ENCODE measurements around the gene RXRA. TPM values are rescaled to one million over a fixed set of nuclear protein-coding genes. Genes with fewer than 3 reads are reported as not detected.

Gene RXRA
- total and polyA plus RNA-seq, 10 of the 15 experiments (the other 5 are each of a cell fraction or from before 2014, with no cell fraction given) = 0.89 to 36.8 (median 11.1) TPM

DNA sequence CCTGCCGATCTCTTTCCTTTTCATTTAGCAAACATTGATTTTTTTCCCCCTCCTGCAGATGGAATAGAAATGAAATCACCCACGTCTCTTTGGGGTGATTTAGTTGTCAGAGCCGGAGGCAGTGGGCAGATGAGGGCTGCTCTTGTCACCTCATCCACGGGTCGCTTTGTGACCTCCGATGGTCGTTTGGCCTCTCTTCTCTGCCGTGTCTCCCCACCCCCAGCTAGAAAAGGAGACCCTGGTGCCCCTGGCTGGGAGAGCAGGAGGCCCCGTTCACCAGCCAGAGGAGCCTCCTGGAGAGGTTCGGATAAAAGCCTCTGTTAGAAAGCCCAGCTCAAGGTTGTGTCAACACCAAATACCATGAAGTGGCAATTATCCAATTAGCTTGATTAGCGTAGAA, 21.6 kb upstream of the RXRA start:
- POLR2A ChIA-PET = no interaction called here
- DNase-seq (ENCODE audit: low read depth, low spot score) (no peak), ATAC-seq (no peak), FAIRE-seq (no peak)
- RAD21 ChIA-PET (ENCODE audit: unreplicated experiment) = no interaction called here
- intact Hi-C loops (cut with micrococcal nuclease; ENCODE audit: unreplicated experiment) (no loop called here), in situ Hi-C loops (cut with MboI) (no loop called here)
- Histone ChIP-seq H3K79me2 (ENCODE audit: control insufficient read depth, insufficient read depth, low read length) (no peaks in the 10 kb centered on the region), H3K36me3 (ENCODE audit: control insufficient read depth in 2 of 2, insufficient read depth in 2 of 2, low read length in 1 of 2) (no peaks in the 10 kb centered on the region), H3K27ac (ENCODE audit: control insufficient read depth, insufficient read depth) (no peak overlapping the region), H3K4me3 (no peak overlapping the region), H3K27me3 (replicated peaks in 1 of 2; ENCODE audit: control insufficient read depth in 2 of 2, insufficient read depth in 2 of 2, low read length in 1 of 2) (no peaks in the 10 kb centered on the region; a peak in 2 of 4 replicates), H3K4me1 (ENCODE audit: control insufficient read depth, insufficient read depth, low read length) (peaks cover 8% of the 10 kb centered on the region), H3K4me2 (ENCODE audit: control insufficient read depth, insufficient read depth) (no peak overlapping the region), H3K9ac (ENCODE audit: control insufficient read depth, insufficient read depth, low read length) (no peak overlapping the region), H3K9me3 (replicated peaks; ENCODE audit: control insufficient read depth, insufficient read depth, low read length) (no peaks in the 10 kb centered on the region; the same call in 2 of the 3 replicates), H4K20me1 (ENCODE audit: control insufficient read depth, insufficient read depth) (no peaks in the 10 kb centered on the region), H2AFZ (ENCODE audit: control insufficient read depth, low read depth, low read length) (no peak overlapping the region)
- CTCF ChIA-PET = no interaction called here
- WGBS (ENCODE audit: insufficient coverage, insufficient replicate concordance, low lambda C conversion rate, missing lambda C conversion rate) = 66% methylated on average over 11 of the region's 11 CpGs
- BruUV-seq (replicated peaks) = no TSS peak
- SMC1A ChIA-PET (ENCODE audit: uncharacterized antibody, unreplicated experiment) = no interaction called here
- TF ChIP-seq BRCA1 (IDR thresholded peaks at IDR 0.05; ENCODE audit: low read depth, low read length) (no peak), POLR2A (IDR thresholded peaks at IDR 0.05; ENCODE audit: low read depth, low read length) (no peak), CBFB (IDR thresholded peaks at IDR 0.05; ENCODE audit: low read depth) (no peak), BMI1 (IDR thresholded peaks at IDR 0.05; ENCODE audit: borderline replicate concordance) (no peak), ASH2L (IDR thresholded peaks at IDR 0.05; ENCODE audit: borderline replicate concordance, low read depth) (no peak), NR2F1 (conservative IDR thresholded peaks at IDR 0.05) (no peak), RCOR1 (conservative IDR thresholded peaks at IDR 0.05; ENCODE audit: low read depth, low read length) (no peak), JUNB (IDR thresholded peaks at IDR 0.05) (no peak), YBX1 (IDR thresholded peaks at IDR 0.05) (no peak), BCL11A (IDR thresholded peaks at IDR 0.05; ENCODE audit: low read depth, low read length) (no peak), TBL1XR1 (IDR thresholded peaks at IDR 0.05; ENCODE audit: low read depth, low read length) (no peak), RAD21 (IDR thresholded peaks at IDR 0.05; ENCODE audit: insufficient read depth, low read depth, low read length) (no peak)
- TF ChIP-seq, protein P1, sequence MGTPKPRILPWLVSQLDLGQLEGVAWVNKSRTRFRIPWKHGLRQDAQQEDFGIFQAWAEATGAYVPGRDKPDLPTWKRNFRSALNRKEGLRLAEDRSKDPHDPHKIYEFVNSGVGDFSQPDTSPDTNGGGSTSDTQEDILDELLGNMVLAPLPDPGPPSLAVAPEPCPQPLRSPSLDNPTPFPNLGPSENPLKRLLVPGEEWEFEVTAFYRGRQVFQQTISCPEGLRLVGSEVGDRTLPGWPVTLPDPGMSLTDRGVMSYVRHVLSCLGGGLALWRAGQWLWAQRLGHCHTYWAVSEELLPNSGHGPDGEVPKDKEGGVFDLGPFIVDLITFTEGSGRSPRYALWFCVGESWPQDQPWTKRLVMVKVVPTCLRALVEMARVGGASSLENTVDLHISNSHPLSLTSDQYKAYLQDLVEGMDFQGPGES (IDR thresholded peaks at IDR 0.05) = no peak
- TF ChIP-seq, protein P2, sequence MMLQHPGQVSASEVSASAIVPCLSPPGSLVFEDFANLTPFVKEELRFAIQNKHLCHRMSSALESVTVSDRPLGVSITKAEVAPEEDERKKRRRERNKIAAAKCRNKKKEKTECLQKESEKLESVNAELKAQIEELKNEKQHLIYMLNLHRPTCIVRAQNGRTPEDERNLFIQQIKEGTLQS (IDR thresholded peaks at IDR 0.05; ENCODE audit: borderline replicate concordance, extremely low read depth, low read depth, low read length) = no peak
- TF ChIP-seq, protein P3, sequence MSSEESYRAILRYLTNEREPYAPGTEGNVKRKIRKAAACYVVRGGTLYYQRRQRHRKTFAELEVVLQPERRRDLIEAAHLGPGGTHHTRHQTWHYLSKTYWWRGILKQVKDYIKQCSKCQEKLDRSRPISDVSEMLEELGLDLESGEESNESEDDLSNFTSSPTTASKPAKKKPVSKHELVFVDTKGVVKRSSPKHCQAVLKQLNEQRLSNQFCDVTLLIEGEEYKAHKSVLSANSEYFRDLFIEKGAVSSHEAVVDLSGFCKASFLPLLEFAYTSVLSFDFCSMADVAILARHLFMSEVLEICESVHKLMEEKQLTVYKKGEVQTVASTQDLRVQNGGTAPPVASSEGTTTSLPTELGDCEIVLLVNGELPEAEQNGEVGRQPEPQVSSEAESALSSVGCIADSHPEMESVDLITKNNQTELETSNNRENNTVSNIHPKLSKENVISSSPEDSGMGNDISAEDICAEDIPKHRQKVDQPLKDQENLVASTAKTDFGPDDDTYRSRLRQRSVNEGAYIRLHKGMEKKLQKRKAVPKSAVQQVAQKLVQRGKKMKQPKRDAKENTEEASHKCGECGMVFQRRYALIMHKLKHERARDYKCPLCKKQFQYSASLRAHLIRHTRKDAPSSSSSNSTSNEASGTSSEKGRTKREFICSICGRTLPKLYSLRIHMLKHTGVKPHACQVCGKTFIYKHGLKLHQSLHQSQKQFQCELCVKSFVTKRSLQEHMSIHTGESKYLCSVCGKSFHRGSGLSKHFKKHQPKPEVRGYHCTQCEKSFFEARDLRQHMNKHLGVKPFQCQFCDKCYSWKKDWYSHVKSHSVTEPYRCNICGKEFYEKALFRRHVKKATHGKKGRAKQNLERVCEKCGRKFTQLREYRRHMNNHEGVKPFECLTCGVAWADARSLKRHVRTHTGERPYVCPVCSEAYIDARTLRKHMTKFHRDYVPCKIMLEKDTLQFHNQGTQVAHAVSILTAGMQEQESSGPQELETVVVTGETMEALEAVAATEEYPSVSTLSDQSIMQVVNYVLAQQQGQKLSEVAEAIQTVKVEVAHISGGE (CRISPR knock-in tag; IDR thresholded peaks at IDR 0.05) = no peak
- TF ChIP-seq, protein P4, sequence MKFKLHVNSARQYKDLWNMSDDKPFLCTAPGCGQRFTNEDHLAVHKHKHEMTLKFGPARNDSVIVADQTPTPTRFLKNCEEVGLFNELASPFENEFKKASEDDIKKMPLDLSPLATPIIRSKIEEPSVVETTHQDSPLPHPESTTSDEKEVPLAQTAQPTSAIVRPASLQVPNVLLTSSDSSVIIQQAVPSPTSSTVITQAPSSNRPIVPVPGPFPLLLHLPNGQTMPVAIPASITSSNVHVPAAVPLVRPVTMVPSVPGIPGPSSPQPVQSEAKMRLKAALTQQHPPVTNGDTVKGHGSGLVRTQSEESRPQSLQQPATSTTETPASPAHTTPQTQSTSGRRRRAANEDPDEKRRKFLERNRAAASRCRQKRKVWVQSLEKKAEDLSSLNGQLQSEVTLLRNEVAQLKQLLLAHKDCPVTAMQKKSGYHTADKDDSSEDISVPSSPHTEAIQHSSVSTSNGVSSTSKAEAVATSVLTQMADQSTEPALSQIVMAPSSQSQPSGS (IDR thresholded peaks at IDR 0.05; ENCODE audit: low read length) = no peak

Measured in GM12878 (cell line).